Activated naive CD4-positive, alpha-beta T cell treated with anti-CD3 and anti-CD28 coated beads, Interleukin-2, amount 50 U/mL, for 24 hours (primary cell): ENCODE measurements around the gene FUT2.
"Not testable (repeated sequence)": the region's sequence is repeated elsewhere in the genome, so short reads cannot be mapped to it uniquely, and the experiment has no call there.

ENCODE experiments used
- H3K27ac Mint-ChIP-seq: one replicate; pipeline ENCODE4 v1.8.0; 2021; ENCODE audit warnings: mild to moderate bottlenecking, mixed read lengths
- H3K27me3 Mint-ChIP-seq: one replicate; pipeline ENCODE4 v1.8.0; 2021; ENCODE audit warnings: mixed read lengths
- H3K36me3 Mint-ChIP-seq: one replicate; pipeline ENCODE4 v1.8.0; 2021; ENCODE audit warnings: mixed read lengths
- H3K4me1 Mint-ChIP-seq: one replicate; pipeline ENCODE4 v1.8.0; 2021; ENCODE audit warnings: mixed read lengths
- H3K4me3 Mint-ChIP-seq: one replicate; pipeline ENCODE4 v1.8.0; 2021; ENCODE audit warnings: mild to moderate bottlenecking, mixed read lengths
- H3K9me3 Mint-ChIP-seq: one replicate; pipeline ENCODE4 v1.8.0; 2021; ENCODE audit warnings: mixed read lengths

The FUT2 gene

DNA sequence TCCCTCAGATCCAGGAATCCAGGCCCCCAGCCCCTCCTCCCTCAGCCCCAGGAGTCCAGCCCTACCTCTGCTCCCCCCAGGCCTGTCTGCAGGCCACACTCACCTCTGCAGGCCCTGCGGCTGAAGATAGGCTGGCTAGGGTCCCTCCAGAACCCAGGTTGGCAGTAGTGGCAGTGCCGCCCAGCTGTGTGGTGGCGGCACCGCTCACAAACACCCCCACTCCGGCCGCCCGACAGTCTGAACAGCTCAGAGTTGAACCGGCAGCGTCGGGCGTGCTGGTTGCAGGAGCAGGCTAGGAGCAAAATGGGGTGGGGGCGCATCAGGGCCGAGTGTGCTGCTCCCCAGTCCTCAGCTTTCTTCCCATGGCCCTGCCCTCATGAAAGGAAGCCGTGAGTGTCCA is 31.3 kb upstream of the FUT2 start:
- Mint-ChIP-seq H3K36me3 (no peaks in the 10 kb centered on the region), H3K9me3 (no peaks in the 10 kb centered on the region), H3K27me3 (no peaks in the 10 kb centered on the region), H3K27ac (no peak overlapping the region), H3K4me3 (no peak overlapping the region), H3K4me1 (peaks cover 8% of the 10 kb centered on the region)

DNA sequence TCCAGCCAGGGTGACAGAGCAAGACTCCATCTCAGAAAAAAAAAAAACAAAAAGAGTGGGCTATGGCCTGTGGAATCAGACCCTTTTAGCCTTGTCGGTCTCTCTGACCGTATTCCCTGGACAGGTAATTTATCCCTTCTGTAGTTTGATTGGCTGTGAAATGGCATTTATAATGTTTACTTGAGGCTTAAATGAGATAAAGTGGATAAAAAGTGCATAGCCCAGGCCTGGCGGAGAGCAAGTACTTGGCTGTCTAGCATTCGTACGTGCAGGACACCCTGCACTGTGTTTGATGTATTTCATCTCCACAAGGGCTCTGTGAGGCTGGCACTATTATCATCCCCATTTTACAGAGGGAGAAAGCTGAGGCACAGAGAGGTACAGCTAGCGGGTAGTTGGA is 30.0 kb upstream of the FUT2 start:
- Mint-ChIP-seq H3K4me3 (no peak overlapping the region), H3K27ac (no peak overlapping the region), H3K36me3 (no peaks in the 10 kb centered on the region), H3K27me3 (no peaks in the 10 kb centered on the region), H3K4me1 (peaks cover 5% of the 10 kb centered on the region), H3K9me3 (no peaks in the 10 kb centered on the region)

DNA sequence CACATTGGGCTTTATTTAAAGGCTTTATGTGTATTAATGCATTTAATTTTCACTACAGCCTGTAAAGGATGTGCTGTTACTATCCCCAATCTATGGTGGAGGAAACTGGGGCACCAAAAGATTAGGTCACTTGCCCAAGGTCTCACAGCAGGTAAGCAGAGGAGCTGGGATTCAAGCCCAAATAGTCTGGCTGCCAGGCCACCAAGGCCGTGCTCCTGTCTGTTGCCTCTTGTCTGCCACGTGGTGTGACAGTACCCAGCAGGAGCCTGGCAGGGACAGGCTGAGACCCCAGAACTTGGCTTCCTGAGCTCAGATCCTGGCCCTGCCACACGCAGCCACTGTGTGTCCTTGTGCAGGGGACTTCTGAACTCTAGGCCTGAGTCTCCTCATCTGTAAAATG is 27.4 kb upstream of the FUT2 start:
- Mint-ChIP-seq H3K4me1 (no peaks in the 10 kb centered on the region), H3K9me3 (no peaks in the 10 kb centered on the region), H3K27me3 (no peaks in the 10 kb centered on the region), H3K27ac (no peak overlapping the region), H3K4me3 (no peak overlapping the region), H3K36me3 (no peaks in the 10 kb centered on the region)

DNA sequence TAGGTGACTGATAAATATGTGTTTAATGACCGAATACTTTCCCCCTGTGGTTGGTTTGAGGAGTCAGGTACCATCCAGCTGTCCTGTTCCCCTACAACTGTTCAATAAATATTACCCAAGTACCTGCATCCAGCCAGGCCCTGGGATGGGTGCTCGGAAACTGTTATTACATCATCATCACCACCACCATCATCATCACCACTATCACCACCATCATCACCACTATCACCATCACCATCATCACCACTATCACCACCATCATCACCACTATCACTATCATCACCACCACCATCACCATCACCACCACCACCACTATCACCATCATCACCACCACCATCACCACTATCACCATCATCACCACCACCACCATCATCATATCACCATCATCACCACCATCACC is 27.0 kb upstream of the FUT2 start:
- no peaks in the 10 kb centered on the region for H3K4me1 Mint-ChIP-seq
- no peaks in the 10 kb centered on the region for H3K27me3 Mint-ChIP-seq
- H3K36me3 Mint-ChIP-seq: no peaks in the 10 kb centered on the region
- no peaks in the 10 kb centered on the region for H3K9me3 Mint-ChIP-seq
- H3K27ac Mint-ChIP-seq: no peak overlapping the region
- H3K4me3 Mint-ChIP-seq: no peak overlapping the region

DNA sequence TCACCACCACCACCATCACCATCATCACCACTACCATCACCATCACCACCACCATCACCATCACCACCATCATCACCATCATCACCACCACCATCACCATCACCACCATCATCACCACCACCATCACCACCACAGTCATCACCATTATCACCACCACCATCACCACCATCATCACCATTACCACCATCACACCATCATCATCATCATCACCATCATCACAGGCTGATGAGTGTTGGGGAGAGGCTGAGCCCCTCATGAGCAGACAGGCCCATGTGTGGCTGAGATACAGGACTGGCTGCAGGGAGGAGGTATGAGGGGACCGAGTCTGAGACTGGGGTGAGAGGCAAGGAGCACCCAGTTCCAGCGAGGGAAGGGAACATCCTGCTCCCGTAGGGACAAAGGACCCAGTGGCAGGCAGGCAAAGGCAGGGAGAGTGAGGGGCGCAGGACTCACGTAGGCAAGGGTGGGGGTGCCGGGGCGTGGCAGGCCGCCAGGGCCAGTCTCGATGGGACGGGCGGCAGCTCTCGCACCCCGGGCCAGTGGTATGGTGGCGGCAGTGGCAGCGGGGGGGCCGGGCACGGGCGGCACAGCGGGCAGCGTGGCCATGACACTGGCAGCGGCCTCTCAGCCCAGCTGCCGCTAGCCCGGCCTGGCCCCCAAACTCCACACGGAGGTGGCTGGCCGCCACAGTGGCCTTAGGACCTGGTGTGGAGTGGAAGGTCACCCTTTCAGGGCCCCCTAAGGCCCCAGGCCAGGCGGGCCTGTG is 25.7 kb upstream of the FUT2 start:
- H3K9me3 Mint-ChIP-seq: no peaks in the 10 kb centered on the region
- H3K4me3 Mint-ChIP-seq: no peak overlapping the region
- peaks cover 2% of the 10 kb centered on the region for H3K4me1 Mint-ChIP-seq
- H3K27ac Mint-ChIP-seq: no peak overlapping the region
- no peaks in the 10 kb centered on the region for H3K27me3 Mint-ChIP-seq
- H3K36me3 Mint-ChIP-seq: no peaks in the 10 kb centered on the region

DNA sequence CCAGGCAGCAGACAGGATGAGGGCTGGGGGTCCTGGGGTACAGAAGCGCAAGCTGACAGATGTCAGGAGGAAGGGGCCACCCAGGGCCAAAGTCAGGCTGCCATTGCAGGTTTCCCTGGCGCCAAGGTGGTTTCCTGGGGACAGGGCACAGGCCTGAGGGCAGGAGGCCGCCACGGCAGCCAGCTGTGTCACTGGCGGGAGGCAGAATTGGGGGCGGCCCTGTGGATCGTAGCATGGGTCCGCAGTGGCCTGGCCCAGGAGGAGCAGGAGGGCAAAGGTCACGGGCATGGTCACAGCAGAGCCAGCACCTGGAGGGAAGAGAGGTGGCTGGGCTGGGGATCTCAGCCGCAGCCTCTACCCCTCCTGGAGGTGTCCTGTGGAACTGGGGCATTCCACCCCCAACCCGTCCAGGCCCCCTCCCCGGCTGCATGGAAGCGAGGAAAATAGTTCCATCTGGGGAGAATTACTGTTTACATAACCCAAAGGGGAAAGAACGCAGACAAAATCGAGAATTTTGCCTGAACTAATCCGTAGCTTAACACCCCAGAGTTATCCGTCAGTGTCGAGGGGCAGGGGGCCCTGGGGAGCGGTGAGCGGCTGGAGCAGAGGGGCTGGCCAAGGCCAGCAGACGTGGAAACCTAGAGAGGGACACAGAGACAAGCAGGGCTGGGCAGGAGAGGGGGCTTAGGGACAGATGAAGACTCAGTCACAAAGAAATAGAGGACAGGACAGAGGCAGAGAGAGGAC is 24.9 kb upstream of the FUT2 start:
- no peaks in the 10 kb centered on the region for H3K36me3 Mint-ChIP-seq
- H3K9me3 Mint-ChIP-seq: no peaks in the 10 kb centered on the region
- no peak overlapping the region for H3K27ac Mint-ChIP-seq
- H3K4me1 Mint-ChIP-seq: peaks cover 7% of the 10 kb centered on the region
- H3K4me3 Mint-ChIP-seq: no peak overlapping the region
- no peaks in the 10 kb centered on the region for H3K27me3 Mint-ChIP-seq

DNA sequence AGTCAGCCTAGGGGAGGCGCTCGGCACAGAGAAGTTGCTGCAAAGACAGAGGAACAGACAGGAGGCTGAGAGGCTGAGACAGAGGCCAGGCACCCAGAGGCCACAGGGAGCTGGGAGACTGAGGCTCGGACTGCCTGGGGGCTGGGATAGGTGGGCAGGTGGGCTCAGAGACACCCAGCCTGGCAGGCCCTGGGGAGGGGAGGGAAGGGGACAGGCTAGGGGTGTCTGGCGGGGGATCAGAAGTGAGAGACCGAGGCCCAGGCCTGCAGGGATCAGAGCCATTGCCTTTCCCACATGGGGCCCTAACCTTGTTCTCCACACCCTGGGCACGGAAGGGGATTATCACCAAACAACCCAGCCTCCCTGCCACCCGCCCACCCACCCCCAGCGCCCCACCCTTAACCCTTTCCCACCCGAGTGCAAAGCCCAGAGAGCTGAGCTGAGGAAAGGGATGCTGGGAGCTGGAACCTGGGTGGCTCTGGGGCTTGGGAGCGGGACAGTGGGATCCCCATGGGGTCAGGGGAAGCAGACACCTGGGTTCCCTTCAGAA is 24.2 kb upstream of the FUT2 start:
- Mint-ChIP-seq H3K4me1 (peaks cover 7% of the 10 kb centered on the region), H3K9me3 (no peaks in the 10 kb centered on the region), H3K27ac (no peak overlapping the region), H3K27me3 (no peaks in the 10 kb centered on the region), H3K36me3 (no peaks in the 10 kb centered on the region), H3K4me3 (no peak overlapping the region)

DNA sequence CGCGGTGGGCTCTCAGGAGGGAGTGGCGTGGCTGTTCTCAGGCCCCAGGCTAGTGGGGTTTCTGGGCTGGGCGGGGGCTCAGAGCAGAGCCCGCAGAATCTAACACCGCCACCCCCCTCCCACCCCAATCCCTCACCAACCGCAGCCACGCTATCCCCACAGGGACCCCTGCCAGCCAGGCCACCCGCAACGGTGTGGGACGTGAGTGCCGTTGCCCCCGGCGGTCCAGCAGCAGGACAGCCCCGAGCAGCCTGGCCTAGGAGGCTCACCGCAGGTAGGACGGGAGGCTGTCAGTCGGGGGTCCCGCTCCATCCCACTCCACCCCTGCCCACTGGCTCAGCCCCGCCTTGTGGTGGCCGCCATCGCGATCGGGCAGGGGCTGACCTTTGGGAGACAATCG is 22.8 kb upstream of the FUT2 start, which contains the start of gene NTN5:
Gene NTN5 (minus strand): TSS at position 24 of the 400 bp plus-strand sequence. CDS start 2,031 bp downstream, outside the sequence.
- Mint-ChIP-seq H3K36me3 (no peaks in the 10 kb centered on the region), H3K4me3 (no peak within 1 kb of the TSS), H3K9me3 (no peaks in the 10 kb centered on the region), H3K27me3 (no peaks in the 10 kb centered on the region), H3K27ac (no peak within 1 kb of the TSS), H3K4me1 (peaks cover 7% of the 10 kb centered on the region)

DNA sequence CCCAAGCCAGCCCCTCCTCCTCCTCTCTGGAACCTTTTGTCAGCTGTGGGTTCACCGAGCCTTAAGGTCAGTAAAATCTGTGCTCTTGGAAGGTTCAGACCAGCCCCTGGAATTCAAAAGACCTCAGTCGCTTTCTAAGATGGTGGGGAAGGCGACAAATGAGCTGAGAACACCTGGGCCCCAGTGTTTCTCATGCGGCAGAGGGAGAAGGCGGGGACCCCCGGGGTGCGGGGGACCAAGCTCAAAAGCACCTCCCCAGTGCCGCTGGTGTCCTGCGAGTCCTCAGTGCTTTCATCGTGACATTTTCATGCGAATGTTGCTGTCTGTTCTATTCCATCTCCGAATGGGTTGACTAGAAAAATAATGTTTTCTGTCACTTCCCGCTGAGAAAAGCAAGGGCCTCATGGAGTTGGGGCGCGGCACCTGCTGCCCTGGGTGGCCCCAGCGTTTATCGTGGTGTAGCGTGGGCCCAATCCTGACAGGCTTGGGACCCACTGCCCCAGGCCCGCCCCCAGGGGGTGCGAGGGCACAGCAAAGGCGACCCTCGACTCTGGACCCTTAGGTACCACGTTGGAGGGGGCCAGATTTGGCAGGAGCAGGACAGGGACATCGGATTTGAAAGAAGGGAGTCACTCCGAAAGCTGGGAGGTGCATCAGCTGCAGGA is 22.2 kb upstream of the FUT2 start:
- H3K27me3 Mint-ChIP-seq: no peaks in the 10 kb centered on the region
- H3K9me3 Mint-ChIP-seq: no peaks in the 10 kb centered on the region
- no peak overlapping the region for H3K4me3 Mint-ChIP-seq
- H3K4me1 Mint-ChIP-seq: peaks cover 7% of the 10 kb centered on the region
- no peak overlapping the region for H3K27ac Mint-ChIP-seq
- H3K36me3 Mint-ChIP-seq: no peaks in the 10 kb centered on the region

DNA sequence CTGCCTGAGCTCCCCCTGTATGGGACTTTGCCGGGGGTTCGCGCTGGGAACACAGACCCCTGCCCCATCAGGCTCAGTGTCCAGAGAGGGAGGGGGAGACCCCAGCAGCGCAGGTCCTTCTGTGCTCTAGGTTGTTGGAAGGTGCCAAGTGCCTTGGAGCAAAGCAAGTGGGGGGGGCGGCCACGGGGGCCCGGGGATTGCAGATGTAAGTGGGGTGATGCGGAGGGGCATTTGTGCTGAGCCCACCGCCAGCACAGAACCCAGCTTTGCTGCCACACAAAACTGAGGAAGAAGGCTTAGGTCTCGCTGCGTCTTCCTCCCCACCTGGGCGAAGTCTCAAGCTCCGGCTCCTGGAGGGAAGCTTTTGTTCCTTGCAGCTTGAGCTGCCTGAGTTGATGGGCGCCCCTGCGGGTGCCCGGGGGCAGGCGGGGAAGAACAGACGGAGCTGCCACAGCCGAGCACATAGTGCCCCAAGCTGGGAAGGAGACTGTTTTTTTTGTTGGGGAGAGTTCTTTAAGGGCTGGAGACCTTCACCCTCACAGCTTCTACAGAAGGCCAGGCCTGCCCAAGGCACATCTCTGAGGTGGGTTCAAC is 21.5 kb upstream of the FUT2 start:
- Mint-ChIP-seq H3K4me3 (no peak overlapping the region), H3K9me3 (no peaks in the 10 kb centered on the region), H3K27me3 (no peaks in the 10 kb centered on the region), H3K36me3 (no peaks in the 10 kb centered on the region), H3K4me1 (peaks cover 7% of the 10 kb centered on the region), H3K27ac (no peak overlapping the region)

DNA sequence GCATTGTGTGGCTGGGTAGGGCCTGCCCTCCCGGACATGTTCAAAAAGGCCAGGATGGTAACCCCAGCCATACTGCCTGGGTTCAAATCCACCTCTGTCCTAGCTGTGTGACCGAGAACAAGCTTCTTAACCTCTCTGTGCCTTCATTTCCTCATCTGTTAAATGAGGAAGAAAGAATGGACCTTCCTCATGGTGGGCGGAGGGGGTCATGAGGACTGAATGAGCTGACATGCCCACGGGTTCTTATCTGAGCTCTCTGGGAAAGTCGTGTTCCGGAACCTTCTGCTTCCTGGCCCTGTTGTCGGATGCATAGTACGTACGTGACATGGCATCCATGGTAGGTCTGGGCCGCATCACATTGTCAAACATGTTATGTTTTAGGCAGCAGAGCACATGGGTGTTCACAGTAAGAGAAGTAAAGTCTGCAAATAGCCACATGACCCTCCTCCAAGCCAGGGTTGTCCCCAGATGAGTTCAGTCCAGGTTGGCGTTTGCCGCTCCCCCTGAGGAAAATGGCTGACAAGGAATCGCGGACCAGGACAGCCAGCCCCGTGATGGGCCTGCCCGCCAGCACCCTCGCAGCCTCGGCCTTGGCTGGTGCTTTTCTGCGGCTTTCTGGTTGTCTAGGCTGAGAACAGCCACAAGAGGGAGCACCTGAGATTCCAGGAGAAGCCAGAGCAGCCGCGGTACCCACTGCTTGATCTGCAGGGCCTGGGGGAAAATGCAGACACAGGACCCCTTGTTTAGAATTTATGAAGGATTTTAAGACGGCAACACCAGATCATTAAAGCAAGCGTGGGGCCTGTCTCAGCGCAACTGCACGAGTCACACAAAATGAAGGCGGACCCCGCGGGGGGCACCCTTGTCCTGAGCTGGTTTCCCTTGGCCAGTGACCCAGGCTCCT is 20.6 kb upstream of the FUT2 start:
- no peaks in the 10 kb centered on the region for H3K36me3 Mint-ChIP-seq
- no peak overlapping the region for H3K4me3 Mint-ChIP-seq
- H3K4me1 Mint-ChIP-seq: peaks cover 7% of the 10 kb centered on the region
- no peaks in the 10 kb centered on the region for H3K27me3 Mint-ChIP-seq
- peak overlapping the region; percentile 59 for H3K27ac Mint-ChIP-seq
- H3K9me3 Mint-ChIP-seq: no peaks in the 10 kb centered on the region

DNA sequence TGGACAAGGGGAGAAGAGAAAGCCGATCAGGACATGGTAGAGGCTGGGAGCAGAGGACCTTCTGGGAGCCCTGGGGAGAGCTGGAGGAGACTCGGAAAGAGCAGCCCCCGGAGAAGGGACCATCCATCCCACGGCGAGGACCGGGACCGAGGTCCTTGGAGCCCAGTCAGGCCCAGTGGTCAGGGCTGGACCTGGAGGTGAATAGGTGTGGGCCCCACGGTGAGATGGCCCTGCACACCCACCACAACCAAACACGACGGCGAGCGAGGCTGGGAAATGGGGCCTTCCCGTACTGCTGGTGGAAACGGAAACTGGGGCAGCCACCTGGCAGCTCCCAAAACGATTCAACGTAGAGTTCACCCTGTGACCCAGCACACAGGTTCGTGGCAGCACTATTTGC is 19.3 kb upstream of the FUT2 start:
- H3K9me3 Mint-ChIP-seq: no peaks in the 10 kb centered on the region
- H3K27me3 Mint-ChIP-seq: no peaks in the 10 kb centered on the region
- H3K4me3 Mint-ChIP-seq: no peak overlapping the region
- H3K4me1 Mint-ChIP-seq: peaks cover 7% of the 10 kb centered on the region
- H3K27ac Mint-ChIP-seq: no peak overlapping the region
- H3K36me3 Mint-ChIP-seq: no peaks in the 10 kb centered on the region

DNA sequence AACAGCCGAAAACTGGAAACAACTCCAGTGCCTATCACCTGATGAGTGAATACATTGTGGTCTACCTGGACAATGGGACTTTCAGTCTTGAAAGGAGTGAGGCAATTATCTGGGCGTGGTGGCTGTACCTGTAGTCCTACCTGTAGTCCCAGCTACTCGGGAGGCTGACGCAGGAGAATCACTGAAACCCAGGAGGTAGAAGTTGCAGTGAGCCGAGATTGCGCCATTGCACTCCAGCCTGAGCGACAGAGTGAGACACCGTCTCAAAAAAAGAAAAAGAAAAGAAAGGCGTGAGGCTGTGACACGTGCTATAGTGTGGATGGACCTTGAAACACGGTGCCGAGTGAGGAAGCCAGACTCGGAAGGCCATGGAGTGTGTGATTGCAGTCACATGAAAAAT is 18.9 kb upstream of the FUT2 start:
- Mint-ChIP-seq H3K4me3 (no peak overlapping the region), H3K4me1 (peaks cover 7% of the 10 kb centered on the region), H3K27ac (no peak overlapping the region), H3K36me3 (no peaks in the 10 kb centered on the region), H3K27me3 (no peaks in the 10 kb centered on the region), H3K9me3 (no peaks in the 10 kb centered on the region)

DNA sequence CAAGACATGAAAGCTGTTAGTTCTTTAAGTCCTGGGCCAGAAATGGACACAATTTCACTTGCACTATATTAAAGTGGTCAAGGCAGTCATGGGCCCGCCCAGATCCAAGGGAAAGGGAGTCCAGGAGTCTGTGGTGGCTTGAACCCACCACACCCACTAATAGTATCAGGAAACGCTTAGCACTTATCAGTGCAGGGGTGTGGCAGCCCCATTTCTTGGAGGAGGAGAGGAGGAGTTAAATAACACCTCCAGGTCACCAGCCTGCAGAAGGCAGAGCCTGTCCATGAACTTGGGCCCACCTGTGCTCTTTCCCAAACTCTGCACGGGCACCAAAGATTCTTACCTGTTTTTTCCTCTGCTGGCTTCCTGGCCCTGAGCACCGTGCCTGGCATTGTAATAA is 17.6 kb upstream of the FUT2 start:
- Mint-ChIP-seq H3K4me3 (no peak overlapping the region), H3K9me3 (no peaks in the 10 kb centered on the region), H3K4me1 (peaks cover 7% of the 10 kb centered on the region), H3K27me3 (no peaks in the 10 kb centered on the region), H3K27ac (no peak overlapping the region), H3K36me3 (no peaks in the 10 kb centered on the region)

DNA sequence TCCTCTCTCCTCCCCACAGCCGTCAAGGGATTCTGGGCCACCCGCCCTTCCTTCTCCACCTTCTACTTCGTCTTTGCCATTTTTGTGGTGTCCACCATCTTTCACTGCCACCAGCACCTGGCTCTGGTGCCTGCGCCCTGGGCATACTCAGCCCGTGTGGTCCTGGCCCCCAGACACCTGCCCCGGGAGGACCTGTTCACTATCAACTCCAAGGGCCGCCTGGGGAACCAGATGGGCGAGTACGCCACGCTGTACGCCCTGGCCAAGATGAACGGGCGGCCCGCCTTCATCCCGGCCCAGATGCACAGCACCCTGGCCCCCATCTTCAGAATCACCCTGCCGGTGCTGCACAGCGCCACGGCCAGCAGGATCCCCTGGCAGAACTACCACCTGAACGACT is 15.8 kb upstream of the FUT2 start:
- H3K27me3 Mint-ChIP-seq, H3K36me3 Mint-ChIP-seq, H3K9me3 Mint-ChIP-seq, H3K4me1 Mint-ChIP-seq, H3K27ac Mint-ChIP-seq, H3K4me3 Mint-ChIP-seq: not testable (repeated sequence)
